Suppressor macrophage (primary cell): ENCODE measurements around the gene TNNT3.
"Not testable (repeated sequence)": the region's sequence is repeated elsewhere in the genome, so short reads cannot be mapped to it uniquely, and the experiment has no call there.

Experiments used
- DNase-seq, 4 experiments: peaks; one replicate each; pipeline ENCODE4 v3.0.0-alpha.2; 2020 to 2022

Gene TNNT3

DNA sequence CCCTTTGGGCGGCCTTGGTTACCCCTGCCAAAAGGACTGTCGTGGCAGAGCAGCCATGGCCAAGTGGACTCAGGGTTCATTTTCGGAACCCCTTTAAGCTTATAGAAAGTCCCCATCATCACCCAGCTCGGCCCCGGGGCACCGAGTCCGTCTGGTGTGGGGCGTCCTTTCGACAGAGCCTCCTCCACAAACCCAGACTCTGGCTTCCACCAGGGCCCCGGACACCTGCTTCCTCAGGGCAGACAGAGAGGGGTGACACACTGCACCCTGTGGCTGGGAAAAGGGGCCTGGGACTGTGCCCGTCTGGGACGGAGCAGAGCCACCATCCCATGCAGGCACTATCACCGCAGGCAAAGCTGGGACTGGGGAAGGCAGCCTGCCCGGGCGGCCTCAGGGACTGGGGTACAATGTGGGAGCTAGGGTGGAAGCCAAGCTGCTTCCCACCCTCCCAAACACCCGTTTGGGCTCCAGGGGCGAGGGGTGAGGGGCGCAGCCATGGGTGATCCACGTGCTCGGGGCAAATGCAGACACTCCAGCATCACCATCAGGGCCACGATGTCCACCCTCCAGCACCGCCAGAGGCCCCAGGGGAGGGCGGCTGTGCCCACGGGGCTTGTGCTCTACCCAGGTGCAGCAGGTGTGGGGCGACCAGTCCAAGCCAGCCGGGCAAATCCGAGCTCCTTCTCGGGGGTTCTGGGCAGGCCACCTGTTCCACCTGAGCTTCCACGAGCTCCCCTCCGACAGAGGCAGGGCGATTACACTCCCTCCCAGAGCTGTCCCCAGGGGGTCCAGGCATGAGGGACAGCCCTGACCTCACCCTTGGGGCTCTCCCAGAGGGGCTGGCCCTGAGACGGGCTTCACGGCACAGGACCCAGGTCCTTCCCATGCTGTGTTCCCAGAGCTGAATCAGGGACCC, 15.9 kb downstream of the TNNT3 start:
- no peak for DNase-seq

DNA sequence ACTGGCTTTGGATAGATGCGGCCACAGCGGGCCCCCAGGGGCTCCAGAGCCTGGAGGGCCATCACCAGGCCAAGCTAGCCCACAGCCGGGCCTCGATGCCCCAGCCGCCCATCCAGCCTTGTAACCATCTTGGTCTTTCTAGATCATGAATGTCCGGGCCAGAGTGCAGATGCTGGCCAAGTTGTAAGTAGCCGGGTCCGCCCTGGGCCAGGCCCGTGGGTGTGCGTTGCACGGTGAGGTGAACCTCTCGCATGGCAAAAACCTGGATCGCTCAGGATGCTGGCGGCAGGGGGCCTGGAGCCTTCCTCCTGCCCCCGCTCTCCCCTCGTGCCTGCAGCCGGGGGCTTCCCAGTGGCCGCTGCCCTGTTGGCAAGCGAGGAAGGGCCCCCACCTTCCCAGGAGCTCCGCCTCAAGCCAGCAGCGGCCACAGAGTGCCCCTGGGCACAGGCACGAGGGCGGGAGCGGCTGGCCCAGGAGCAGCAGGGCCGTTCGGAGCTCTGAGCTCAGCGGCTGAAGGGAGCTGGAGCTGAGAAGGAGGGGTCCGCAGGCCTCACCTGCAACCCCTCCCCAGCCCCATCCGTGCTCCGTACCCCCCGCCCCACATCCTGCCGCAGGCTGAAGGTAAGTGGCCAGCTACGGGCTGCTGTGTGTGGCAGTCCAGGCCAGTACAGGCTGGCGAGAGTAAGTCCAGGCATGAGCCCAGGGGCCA, 16.7 kb downstream of the TNNT3 start:
- DNase-seq, result no peak

DNA sequence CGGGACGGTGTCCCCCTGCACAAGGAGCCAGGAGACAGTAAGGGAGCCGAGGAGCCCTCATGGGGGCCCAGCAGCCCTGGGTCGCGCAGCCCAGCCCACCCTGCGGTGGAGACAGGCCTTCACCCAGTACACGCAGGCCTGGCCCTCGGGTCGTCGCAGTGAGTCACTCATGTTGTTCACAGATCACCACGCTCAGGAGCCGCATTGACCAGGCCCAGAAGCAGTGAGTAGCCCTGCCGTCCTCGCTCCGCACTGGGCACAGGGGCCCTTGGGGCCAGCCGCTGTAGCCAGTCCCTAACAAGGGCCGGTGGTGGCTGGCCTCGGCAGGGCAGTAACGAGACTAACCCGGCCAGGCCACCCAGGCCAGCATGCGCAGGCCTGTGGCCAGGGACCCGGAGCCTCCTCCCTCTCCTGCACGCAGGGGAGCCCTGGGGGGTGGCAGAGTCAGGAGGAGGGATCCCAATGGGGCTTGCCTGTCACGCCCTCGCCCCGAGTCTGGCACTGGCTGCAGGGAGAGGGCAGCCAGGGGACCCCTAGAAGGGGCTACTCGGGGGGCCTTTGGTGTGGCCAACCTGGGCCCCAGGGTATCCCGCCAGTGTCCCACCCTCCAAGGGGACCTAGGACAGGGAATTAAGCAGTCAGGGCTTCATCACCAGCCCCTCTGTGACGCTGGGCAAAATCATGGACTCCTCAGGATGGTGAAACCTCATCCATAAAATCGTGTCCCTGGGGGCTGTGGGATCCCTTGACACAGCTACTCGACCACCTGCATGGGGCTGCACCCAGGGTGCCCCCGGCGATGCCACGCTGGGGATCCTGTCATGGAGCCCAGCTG, 17.5 kb downstream of the TNNT3 start:
- no peak for DNase-seq

DNA sequence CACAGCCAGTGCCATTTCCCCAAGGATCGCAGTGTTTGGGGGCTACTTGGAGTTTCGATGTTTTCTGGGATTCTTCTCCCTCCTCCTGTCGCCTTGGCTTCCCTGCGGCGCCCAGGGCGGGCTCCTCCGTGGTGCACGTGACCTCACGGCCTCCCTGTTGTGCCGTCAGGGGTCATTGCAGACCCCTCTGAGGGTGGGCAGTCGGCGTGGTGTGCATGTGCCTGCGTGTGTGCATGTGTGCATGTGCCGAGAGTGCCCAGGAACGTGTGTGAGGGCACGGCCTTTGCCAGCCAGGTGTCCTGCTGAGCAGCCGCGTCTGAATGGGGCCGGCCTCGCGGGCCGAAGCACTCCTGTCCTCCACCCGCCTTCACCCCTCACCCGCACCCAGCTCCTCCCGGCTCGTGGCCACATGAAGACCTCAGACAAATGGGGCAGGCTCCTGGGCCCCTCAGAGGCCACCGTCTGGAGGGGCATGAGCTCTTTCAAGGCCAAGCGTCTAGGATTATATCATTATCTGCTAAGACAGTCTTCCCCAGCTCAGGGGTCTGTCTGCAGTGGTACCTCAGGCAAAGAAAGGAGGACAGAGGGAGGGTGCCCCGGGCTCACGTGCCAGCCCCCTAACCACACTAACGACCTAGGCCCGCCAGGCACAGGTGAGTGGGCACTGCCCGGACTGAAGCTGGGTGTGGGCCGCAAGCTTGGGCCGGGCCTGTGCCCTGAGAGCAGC, 18.3 kb downstream of the TNNT3 start:
- no peak for DNase-seq

DNA sequence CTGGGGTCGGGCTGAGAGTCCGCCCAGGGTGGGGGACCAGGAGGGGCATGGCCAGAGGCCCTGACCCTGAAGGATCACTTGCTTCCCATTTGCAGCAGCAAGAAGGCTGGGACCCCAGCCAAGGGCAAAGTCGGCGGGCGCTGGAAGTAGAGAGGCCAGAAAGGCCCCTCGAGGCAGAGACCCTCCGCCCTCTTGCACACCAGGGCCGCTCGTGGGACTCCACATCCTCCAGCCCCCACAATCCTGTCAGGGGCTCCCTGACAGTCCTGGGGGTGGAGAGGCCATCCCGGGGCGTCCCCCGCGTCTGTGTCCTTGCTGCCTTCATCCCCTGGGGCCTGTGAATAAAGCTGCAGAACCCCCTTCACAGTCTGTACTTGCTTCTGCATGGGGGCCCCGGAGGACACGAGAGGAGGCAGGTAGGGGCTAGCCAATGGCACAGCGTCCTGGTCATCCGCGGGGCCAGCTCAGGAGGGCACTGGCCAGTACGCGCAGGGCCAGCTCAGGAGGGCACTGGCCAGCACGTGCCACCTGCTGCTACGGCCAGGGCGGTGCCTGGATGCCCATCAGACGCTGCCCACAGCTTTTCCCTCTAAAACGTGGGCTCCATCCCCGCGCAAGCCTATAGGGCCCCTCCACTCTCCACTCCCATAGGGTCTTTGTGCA, 19.0 kb downstream of the TNNT3 start:
- DNase-seq, result no peak

DNA sequence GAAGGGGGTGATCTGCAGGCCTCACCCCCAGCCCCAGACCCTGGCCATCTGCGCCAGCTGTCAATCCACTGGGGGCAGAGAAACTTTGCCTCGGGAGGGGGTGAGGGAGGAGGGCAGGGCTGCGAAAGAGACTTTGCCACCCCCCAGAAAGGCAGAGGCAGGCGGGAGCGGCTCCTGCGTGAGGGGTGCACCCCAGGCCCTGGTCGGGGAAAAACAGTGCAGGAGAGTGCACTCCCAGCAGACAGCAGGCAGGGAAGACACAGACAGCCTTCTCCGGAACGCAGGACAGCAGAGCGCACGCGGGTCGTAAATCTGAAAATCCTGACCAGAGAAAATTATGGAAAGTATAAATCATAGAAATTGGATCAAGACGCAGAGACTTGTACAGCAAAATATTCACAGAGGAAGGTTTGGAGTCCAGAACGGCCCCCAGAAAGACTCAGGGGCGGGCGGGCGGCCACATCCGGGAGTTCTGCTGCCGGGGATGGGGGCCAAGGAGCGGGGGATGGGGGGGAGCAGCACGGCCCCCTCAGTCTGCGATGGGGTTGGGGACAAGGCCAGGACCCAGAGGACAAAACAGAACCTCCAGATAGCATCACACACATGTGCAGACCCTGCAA, 19.6 kb downstream of the TNNT3 start:
- DNase-seq, result no peak

DNA sequence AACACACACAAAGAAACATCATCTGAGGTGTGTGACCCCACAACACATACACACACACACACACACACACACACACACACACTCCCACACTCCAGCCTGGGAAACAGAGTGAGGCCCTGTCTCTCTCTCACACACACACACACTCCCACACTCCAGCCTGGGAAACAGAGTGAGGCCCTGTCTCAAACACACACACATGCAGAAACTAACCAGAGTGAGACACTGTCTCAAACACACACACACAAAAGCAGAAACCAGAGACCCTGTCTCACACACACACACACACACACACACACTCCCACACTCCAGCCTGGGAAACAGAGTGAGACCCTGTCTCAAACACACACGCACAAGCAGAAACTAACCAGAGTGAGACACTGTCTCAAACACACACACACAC, 20.3 kb downstream of the TNNT3 start:
- DNase-seq, result not testable (repeated sequence)

DNA sequence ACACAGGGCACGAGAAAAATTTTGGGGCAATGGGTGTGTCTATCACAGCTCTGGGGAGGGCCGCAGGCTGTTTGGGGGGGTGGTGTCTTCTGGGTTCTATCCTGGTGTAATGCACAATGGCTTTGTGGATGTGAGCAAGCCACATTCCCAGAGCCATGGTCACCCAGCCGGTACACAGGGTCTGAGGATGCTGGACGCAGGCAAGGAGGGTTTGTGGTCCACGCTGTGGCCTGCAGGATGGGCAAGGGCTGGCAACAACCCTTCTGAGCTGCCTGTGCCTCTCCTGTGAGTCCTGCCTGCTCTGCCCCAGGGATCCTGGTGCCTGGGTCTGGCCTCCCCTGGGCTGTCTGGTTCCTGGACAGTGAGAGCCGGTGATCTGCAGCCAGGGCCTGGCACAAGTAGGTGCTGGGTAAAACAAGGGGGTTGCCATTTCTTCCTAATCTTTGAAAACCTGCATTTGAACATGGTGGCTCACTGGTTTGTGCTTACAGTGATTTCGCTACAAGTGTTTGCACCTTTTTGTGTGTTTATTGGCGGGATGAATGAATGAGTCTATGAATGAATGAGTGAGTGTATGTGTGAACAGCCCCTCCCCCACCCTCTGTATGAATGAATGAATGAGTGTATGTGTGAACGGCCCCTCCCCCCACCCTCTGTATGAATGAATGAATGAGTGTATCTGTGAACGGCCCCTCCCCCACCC, 23.2 kb downstream of the TNNT3 start:
- DNase-seq, result no peak

DNA sequence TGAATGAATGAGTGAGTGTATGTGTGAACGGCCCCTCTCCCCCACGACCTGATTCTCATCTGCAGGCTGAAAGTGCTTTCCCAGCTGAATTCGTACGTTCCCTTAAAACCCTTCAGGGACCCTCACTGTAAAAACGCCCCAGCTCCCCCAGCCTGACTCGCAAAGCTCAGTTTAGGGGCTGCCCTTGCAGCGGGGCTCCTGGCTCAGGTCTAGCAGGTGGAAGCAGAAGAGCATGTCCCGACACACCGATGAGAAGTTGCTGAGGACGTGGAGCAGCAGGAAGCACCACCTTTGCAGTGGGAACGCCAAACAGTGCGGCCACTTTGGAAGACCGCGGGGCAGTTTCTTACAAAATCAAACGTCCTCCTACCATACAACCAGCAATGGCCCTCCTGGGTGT, 24.1 kb downstream of the TNNT3 start:
- no peak for DNase-seq

DNA sequence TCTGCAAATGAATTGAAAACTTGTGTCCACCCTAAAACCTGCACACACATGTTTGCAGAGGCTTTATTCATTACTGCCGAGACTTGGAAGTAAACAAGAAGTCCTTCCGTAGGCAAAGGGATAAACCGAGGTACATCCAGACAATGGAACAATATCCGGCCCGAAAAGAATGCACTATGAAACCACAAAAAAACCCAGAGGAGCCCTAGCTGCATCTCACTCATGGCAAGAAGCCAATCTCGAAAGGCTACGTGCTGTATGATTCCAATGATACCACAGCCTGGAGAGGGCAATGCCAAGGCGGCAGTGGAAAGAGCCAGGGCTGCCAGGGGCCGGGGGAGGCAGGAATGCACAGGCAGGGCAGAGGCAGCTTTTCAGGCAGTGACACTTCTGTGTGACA, 24.5 kb downstream of the TNNT3 start:
- DNase-seq, result no peak

DNA sequence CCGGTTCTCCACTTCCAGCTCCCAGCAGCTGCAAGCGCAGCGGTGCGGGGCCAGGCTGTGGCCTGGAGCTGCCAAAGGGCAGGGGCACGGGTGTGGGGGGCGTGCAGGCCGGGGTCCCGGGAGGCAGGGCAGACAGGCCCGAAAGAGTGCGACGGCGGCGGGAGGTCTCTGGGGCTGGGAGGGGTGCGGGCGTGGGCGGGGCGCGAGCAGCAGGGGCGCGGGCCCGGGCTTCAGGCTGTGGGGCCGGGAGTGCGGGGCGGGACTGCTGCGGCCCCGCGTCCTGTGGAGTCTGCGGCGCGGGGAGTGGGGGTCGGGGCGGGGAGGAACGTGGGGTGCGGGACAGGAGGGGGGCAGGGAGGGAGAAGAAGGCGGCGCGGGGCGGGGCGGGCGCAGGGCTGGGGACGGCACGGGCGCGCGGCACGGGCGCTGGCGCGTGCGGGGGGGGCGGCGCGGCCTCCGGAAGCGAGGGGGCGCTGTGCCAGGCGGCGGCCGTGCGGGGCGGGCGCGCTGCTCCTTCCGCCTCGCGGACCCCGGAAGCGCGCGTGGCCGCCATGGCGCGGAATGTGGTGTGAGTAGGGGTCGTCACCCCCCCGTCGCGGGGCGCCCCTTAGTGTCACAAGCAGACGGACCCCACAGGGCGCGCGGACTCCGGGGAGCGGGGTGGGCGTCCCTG, 27.4 kb downstream of the TNNT3 start, which contains the start of gene MRPL23:
Gene MRPL23, plus strand, starts transcription at position 521 of the 673 bp plus-strand sequence. Its CDS starts 31 bp downstream, at position 552.
- DNase-seq, result no peak

DNA sequence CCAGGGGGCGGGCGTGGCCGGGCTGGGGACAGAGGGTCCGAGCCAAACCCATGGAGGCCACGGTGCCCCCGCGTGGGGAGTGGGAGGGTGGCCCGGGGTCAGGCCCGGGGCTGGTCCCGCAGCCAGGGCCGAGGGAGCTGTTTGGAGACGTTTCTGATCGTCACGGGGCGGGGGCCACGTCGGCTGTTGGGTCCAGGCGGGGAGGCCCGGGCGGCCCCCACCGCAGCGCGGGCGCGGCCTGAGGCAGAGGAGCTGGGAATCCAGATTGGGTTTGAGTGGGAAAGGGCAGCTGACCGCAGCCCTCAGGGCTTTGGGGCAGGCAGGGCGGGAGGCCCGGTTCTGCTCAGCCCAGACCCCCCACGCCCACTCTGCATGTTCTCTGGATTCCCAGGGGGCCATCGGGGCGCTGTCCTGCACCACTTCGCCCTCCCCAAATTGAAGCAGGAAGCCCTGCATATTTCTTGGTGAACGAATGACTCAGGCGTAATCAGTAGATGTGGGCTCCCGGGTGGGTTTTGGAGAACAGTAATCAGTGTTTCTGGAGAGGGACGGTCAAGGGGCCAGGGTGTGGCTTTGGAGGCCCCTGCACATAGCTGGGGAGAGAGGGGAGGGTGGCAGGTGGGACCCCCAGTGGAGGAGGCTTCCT, 28.2 kb downstream of the TNNT3 start:
- no peak for DNase-seq

DNA sequence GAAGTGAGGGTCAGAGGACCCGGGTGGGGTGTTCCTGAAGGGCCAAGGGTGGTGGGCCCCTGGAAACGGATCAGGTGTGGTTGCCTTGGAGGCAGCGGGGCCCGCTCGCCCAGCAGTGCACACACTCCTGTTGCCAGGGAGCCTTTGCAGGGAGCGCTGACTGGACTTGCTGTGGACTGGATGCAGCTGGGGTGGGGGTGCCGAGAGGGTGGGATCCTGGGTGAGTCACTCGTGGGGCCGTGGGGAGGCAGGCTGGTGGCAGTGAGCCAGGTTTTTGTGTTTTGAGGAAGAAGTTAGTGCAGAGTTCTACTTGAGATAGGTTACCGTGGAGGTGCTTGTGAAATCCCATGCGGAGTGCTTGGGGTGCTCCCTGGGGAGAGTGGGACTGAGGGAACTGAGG, 28.9 kb downstream of the TNNT3 start:
- no peak for DNase-seq

DNA sequence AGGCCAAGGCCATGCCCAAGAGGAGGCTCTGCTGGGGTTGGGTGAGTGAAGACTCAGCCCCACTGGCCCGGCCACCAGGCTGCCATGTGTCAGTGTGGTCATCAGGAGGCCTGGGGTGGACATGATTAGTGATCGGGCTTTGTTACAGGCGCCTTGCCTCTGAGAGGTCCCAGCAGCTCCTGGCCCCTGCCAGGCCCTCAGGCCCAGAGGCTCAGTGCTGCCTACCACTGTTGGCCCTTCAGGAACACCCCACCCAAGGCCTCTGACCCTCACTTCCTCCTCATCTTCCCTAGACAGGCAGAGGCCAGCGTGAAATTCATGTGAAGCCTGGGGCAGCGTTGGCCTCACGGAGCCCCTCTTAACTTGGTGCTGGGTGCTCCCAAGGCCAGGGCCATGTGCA, 29.8 kb downstream of the TNNT3 start:
- no peak for DNase-seq

DNA sequence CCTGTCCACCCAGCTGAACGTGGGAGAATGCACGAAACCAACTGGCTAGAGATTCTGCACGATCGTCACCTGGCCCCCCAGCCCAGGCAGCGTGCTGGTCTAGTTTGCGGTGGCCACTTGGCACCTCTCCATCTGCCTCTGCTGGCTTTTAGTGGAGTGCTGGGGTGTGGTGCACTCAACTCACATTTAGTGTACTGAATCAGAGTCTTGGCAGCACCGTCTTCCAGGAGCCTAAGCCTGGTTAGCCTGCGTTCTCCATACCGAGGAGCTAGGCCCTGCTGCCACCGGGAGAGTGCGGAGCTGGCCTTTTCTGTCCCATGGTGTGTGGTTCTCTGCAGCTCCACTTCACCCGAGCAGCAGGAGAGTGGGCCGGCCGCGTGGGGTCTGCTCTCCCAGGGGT, 30.4 kb downstream of the TNNT3 start:
- no peak for DNase-seq

DNA sequence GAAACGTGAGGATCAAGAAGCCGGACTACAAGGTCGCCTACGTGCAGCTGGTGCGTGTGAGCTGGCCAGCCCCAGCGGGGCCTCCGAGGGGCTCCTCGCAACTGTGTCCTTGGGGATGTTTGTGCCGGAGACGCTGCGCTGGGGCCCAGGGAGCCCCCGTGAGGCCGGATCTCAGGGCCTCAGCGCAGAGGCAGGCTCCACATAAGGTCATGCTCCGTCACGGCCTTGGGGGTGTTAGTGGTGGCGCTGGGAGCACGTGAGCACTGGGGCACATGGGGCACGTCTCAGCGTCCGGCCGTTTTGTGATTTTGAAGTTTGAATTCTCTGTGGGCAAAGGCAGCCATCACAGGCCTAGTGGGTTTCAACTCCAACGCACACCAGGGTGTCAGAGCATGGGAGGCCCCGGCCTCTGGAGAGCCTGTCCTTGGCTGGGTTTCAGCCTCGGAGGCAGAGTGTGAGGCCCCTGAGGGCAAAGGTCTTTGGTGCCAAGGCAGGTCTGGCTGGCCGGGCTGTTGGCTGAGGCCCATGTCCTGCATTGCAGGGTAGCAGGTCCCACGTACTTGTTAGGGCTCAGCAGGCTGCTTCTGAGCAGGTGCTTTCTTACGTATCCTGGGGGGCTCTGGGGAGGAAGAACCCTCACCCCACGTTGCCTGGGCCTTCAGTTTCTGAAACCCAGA, 33.4 kb downstream of the TNNT3 start:
- DNase-seq, result no peak

DNA sequence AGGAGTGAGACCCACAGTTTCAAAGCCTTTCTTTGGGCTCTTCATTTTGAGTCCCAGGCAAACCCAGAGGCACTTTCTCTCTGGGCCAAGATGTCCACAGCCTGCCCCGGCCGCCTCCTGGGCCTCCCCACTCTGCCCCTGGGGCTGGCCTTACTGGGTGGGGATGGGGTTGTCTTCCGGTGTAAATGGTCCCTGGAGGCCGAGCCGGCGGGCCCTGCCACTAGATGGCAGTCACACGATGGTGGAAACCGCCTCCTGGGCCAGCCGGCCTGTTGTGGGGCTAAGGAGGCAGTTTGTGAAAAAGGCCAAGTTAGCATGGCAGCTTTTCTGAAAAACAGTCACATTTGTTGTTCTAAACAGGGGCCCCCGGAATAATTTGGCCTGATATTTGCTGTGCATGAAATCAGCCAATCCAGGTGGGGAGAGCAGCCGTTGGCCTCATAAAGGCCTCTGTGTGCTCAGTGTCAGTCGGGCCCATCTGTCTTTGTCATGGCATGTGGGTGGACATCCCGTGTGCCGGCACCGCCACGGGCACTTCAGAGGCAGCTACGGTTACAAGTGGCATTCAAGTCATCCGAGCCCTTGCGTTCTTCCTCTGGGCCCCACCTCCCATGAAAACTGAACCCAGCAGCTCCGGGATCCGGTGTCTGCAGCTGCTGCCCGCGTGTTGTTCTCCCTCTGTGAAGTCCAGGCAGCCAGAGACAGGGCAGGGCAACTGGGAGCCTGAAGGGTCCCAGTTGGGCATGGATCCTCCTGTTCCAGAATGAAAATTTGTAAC, 34.2 kb downstream of the TNNT3 start:
- DNase-seq, result peak in 1 of 4 experiments; percentile 7

DNA sequence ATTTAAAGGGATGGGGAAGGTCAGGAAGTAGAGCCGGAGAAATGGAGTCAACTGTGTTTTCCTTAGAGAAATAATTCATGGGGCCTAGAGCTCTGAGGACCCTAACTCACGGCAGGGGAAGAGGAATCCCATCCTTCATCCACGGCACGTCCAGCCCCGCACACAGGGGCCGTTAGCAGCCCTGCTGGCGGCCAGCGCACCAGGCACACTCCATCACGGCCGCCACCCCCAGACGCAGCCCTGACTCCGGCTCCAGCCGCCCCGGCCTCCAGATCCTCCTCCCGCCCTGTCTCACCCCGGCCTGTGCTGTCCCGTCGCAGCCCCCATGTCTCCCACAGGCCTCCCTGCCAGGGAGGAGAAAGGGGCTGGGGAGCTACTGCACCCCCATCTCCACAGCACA, 38.9 kb downstream of the TNNT3 start:
- no peak for DNase-seq
